Adrenal gland (tissue), 5 donors: ENCODE measurements around the gene NUTM2G.
"Not testable (repeated sequence)": the region's sequence is repeated elsewhere in the genome, so short reads cannot be mapped to it uniquely, and the experiment has no call there.

ENCODE experiments used
- POLR2A ChIP-seq, 2 donors: fragments of 450-650 bp; IDR thresholded peaks; one replicate each; pipeline ENCODE4 v1.6.1; 2017; ENCODE audit warnings: antibody characterized with exemption in 2 of 2, mild to moderate bottlenecking in 2 of 2, moderate library complexity in 1 of 2
- TF ChIP-seq, protein P1 (sequence below), 6 experiments: fragments of 450-650 bp in 4 of 6; fragments of 200-600 bp in 2 of 6; sonication (generic) in 1 of 6; IDR thresholded peaks; 1 replicate in 5 of 6; 2 replicates in 1 of 6; pipeline versions ENCODE4 v1.5.1 to v1.8.0; 2016 to 2021; ENCODE audit warnings: antibody characterized with exemption in 6 of 6, mild to moderate bottlenecking in 2 of 6, moderate library complexity in 1 of 6
- donor health status: DM: no; HTN: no; CAD: no.

DNA sequence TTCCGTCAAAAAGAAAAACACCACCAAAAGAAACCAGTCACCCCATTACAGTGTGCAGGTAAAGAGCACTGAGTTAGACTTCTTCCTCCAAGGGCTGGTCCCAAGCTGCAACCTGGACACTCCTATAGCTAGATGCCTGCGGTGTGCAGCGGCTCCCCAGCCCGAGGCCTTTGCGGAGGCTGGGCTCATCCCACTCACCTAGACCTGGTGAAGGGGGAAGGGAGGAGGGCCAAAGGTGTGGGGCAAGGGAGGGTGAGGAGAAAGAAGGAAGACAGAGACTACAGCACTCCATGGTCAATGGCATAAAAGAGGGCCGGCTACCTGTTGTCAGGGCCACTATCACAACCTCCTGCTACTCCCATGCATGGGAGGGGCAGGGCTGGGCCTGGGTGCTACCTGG lies 12.1 kb upstream of the NUTM2G start:
- TF ChIP-seq, protein P1, sequence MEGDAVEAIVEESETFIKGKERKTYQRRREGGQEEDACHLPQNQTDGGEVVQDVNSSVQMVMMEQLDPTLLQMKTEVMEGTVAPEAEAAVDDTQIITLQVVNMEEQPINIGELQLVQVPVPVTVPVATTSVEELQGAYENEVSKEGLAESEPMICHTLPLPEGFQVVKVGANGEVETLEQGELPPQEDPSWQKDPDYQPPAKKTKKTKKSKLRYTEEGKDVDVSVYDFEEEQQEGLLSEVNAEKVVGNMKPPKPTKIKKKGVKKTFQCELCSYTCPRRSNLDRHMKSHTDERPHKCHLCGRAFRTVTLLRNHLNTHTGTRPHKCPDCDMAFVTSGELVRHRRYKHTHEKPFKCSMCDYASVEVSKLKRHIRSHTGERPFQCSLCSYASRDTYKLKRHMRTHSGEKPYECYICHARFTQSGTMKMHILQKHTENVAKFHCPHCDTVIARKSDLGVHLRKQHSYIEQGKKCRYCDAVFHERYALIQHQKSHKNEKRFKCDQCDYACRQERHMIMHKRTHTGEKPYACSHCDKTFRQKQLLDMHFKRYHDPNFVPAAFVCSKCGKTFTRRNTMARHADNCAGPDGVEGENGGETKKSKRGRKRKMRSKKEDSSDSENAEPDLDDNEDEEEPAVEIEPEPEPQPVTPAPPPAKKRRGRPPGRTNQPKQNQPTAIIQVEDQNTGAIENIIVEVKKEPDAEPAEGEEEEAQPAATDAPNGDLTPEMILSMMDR (IDR thresholded peaks at IDR 0.05) = not testable (repeated sequence)
- TF ChIP-seq POLR2A (IDR thresholded peaks at IDR 0.05) = not testable (repeated sequence)
